ENCODE results near the gene PIK3C2B.
"Not testable (repeated sequence)": the region's sequence is repeated elsewhere in the genome, so short reads cannot be mapped to it uniquely, and the experiment has no call there.

The PIK3C2B gene, protein sequence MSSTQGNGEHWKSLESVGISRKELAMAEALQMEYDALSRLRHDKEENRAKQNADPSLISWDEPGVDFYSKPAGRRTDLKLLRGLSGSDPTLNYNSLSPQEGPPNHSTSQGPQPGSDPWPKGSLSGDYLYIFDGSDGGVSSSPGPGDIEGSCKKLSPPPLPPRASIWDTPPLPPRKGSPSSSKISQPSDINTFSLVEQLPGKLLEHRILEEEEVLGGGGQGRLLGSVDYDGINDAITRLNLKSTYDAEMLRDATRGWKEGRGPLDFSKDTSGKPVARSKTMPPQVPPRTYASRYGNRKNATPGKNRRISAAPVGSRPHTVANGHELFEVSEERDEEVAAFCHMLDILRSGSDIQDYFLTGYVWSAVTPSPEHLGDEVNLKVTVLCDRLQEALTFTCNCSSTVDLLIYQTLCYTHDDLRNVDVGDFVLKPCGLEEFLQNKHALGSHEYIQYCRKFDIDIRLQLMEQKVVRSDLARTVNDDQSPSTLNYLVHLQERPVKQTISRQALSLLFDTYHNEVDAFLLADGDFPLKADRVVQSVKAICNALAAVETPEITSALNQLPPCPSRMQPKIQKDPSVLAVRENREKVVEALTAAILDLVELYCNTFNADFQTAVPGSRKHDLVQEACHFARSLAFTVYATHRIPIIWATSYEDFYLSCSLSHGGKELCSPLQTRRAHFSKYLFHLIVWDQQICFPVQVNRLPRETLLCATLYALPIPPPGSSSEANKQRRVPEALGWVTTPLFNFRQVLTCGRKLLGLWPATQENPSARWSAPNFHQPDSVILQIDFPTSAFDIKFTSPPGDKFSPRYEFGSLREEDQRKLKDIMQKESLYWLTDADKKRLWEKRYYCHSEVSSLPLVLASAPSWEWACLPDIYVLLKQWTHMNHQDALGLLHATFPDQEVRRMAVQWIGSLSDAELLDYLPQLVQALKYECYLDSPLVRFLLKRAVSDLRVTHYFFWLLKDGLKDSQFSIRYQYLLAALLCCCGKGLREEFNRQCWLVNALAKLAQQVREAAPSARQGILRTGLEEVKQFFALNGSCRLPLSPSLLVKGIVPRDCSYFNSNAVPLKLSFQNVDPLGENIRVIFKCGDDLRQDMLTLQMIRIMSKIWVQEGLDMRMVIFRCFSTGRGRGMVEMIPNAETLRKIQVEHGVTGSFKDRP (N-terminal part only)

GRCh38 chr1:204494281-204495077 lies at the start of gene PIK3C2B:
Gene PIK3C2B (minus strand): TSS chr1:204494805. CDS start chr1:204469802, 25,003 bp downstream.
- DNase-seq = peak in 47 of 51 donors; percentile 46 to 95 (median 79)

DNA sequence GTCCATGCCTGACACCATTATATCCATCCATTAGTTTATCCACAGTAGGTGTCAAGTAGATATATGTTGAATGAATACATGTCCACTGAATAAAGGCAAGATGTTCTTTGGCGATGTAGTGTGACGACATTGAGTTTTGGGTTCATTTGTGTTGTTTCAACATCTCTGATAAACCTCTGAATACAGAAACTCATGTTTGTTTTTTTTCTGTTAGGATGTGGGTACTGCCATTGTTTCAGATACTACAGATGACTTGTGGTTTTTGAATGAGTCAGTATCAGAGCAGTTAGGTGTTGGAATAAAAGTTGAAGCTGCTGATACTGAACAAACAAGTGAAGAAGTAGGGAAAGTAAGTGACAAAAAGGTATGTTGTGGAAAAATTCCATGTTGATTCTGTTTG lies 49.7 kb upstream of the PIK3C2B start:
- no peak for DNase-seq

DNA sequence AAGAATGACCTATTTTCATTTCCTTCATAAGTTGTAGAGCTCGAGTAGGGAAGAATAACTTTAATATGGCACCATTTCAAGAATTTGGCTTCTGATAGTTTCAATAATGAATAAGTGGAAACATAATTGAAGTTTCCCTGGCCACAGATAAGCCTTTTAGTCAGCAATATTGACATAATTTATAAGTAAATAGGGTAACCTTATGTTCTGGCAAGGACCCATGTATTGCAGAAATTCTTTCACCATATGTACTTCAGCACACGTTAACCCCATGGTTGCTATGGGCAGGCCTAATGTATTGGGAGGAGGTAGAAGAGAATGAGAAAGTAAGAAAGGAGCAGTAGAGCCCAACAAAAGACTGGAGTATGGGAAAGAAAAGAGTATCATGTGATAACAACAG lies 47.0 kb upstream of the PIK3C2B start:
- DNase-seq = no peak

DNA sequence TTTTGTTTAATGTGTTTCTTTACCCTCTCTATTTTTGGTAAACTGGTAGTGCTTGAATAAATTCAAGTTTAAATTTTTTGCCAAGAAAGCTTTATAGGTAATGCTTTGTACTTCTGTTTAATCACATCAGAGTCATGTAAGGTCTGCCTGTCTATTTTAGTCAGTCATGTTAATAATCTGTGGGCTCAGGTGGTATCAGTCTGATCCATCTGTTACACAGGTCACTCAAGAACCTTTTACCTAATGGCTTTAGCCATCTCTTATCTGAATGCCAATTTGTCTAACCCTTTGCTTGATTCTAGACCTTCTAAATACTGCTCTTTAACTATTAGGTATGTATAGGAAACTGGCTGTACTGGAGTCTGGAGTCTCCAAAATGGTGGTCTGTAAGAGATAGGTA lies 38.2 kb upstream of the PIK3C2B start:
- DNase-seq = no peak

DNA sequence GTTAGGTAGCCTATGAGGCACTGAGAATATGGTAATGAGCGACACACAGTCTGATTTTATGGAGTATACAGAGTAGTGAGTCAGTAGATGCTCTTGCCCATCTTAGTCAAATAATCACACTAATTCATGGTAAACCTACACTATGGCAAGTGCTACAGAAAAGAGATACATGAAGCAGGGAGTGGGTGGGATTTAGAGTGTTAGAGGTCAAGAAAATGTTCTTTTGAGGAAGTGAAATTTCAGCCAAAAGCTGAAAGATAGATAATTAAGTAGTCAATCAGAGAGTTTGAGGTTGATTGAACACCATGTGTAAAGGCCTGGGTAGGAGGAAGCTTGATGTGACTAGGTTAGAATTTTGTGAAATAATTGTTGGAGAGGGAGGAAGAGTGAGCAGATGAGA lies 36.3 kb upstream of the PIK3C2B start:
- no peak for DNase-seq

DNA sequence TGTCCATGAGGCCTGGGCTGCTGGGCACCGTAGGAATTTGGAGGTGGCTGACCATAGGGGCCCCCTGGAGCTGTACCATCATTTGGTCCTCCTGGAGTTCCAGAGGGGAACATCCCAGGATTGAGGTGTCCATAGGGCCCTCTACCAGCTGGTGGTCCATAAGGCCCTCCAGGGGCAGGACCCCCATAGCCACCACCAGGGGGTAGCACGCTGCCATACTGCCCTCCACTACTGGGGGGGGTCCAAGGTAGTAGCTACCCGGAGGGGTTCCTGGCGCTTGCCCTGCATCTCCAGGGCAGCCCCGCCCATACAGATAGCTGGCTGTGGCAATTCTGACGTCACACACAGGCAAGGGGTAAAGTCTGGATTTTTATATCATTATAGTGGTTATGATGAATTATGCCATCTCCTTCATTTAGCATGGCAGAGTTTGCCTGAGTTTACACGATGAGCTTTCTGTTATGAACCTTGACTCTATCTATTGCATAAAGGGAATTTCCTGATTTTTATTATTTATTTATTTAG lies 34.8 kb upstream of the PIK3C2B start:
- DNase-seq = no peak

GRCh38 chr1:204528677-204529076 lies 34.1 kb upstream of the PIK3C2B start:
- DNase-seq = no peak

DNA sequence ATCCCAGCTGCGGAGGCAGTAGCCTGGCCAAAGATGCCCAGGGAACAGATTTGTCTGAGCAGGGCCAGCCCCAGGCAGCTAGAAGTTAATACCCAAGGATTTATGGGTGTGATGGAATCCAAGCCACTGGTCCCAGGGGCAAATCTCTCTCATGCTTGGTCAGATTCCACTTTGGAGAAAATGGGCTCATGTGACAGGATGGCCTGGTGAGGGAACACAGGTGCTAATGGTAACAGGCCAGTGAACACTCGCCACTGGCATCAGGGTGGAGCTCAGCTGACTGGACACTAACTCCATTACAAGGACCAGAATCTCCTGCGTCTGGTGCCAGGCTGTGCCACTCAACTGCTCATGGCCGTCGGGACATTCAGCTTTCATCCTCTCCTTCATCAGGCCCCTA lies 33.6 kb upstream of the PIK3C2B start:
- no peak for DNase-seq

- no peak for DNase-seq
Observed at GRCh38 chr1:204524986-204525385, 30.4 kb upstream of the PIK3C2B start.

DNA sequence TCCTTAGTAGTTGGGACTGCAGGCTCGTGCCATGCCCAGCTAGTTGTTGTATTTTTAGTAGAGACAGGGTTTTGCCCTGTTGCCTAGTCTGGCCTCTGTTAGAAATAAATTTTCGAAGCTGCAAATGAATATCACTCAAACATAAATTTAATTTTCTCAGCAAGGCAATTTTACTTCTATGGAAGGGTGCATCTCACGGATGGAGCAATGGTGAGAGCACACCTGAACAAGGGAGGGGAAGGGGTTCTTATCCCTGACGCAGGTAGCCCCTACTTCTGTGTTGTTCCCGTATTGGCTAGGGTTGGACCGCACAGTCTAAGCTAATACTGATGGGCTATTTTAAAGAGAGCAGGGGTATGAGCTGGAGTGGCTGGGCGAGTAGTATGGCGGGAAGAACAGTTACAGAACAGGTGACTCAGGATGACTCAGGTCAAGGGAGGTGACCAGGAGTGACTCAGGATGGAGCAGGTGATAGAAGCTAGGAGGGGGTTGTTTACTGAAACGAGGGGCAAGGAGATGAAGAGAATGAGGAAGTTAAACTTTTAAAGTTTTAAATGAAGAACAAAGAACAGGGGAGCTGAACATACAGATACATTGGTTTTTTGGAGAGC lies 29.1 kb upstream of the PIK3C2B start:
- no peak for DNase-seq

DNA sequence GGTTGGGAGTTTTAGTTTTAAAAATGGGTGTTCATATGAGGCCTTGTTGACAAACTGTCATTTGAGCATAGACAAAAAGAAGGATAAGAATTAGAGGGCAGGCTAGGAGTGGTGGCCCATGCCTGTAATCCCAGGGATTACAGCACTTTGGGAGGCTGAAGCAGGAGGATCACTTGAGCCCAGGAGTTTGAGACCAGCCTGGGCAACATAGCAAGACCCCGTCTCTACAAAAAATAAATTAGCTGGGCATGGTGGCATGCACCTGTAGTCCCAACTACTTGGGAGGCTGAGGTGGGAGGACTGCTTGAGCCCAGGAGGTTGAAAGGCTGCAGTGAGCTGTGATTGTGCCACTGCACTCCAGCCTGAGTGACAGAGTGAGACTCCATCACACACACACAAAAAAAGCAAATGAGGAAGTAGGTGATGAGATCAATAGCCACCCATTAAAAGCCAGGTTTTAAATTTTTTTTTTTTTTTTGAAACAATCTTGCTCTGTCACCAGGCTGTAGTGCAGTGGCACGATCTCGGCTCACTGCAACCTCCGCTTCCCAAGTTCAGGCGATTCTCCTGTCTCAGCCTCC lies 27.4 kb upstream of the PIK3C2B start:
- not testable (repeated sequence) for DNase-seq

DNA sequence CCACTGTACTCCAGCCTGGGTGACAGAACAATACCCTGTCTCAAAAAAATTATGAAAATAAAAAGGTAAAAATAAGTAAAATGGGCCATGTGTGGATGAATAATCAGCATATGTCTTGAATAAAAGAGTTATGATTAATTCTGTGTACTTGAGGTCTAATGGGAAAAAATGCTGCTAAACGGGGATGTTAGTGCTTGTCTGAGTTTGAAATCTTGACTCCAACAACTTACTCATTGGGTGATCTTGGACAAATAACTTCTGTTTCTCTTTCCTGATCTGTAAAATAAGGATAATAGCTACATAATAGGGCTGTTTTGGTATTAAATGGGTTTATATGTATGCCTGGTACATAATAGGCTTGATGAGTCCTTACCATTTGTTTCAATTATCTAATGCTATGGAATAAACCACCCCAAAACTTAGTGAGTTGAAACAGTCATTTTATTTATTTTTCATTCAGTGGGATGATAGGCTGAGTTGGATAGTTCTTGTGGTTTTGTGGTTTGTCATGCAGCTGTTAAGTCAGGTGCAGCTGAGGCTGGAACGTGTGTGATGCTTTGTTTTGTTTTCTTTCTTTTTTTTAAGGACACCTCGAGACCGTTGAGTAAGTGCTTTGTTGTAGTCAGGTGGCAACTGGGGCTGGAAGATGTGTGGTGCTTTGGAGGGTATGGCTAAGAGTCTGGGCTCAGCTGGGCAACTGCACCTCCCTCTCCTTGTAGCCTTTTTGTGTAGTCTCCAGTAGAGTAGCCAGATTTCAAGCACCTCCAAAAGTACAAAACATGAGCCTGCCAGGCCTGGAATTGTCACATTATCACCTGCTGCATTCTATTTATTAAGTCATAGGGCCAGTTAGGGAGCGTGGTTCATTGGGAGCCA lies 26.5 kb upstream of the PIK3C2B start:
- no peak for DNase-seq

- DNase-seq = not testable (repeated sequence)
Observed at GRCh38 chr1:204517382-204517781, 22.8 kb upstream of the PIK3C2B start.

- peak in 50 of 51 donors; percentile 53 to 95 (median 84) for DNase-seq
Observed at GRCh38 chr1:204516180-204516879, 21.7 kb upstream of the PIK3C2B start, which contains the start of gene MDM4. Gene MDM4 (plus strand): TSS chr1:204516406. CDS start chr1:204525519, 9,113 bp downstream.

GRCh38 chr1:204514828-204515227 lies 20.2 kb upstream of the PIK3C2B start:
- DNase-seq = no peak

DNA sequence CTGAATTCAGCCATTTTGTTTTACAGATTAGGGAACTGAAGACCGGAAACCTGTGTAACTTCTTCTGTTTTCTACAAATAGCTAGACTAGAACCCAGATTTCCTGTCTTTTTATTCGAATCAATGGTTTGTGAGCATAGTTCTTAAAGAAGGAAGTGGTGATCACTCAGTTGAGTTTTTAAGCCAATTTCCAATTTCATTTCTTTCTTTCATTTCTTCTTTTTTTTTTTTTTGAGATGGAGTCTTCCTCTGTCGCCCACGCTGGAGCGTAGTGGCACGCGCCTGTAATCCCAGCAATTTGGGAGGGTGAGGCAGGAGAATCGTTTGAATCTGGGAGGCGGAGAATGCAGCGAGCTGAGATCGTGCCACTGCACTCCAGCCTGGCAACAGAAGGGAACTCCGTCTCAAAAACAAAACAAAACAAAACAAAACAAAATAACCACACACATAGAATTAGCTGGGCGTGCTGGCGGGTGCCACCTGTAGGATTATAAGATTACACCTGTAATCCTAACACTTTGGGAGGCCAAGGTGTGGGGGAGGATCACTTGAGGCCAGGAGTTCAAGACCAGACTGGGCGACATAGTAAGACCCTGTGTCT lies 18.6 kb upstream of the PIK3C2B start:
- DNase-seq = peak in 2 of 51 donors; percentile 9 to 19

DNA sequence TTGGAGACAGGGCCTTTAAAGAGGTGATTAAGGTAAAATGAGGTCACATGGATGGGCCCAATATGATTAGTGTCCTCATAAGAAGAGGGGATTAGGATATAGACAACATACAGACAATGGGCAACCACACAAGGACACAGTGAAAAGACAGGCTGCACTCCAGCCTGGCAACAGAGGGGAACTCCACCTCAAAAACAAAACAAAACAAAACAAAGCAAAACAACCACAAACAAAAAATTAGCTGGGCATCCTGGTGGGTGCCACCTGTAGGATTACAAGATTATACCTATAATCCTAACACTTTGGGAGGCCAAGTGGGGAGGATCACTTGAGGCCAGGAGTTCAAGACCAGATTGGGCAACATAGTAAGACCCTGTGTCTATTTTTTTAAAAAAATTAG lies 16.8 kb upstream of the PIK3C2B start:
- no peak for DNase-seq

DNA sequence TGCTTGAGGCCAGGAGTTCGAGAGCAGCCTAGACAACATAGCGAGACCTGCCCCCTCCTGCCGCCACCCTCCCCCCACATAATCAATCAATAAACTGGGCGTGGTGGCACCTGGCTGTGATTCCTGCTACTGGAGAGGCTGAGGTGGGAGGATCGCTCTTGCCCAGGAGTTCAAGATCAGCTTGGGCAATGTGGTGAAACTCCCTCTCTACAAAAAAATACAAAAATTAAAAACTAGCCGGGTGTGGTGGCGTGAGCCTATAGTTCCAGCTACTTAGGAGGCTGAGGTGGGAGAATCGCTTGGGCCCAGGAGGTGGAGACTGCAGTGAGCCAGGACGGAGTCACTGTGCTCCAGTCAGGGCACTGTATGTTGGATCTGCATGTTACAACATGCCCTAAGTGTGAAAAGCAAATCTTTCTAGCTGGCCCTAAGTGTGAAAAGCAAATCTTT lies 14.6 kb upstream of the PIK3C2B start:
- no peak for DNase-seq

All from hypothalamus (tissue), 51 donors.